H1 (cell line): ENCODE results near the gene INTS1.

Experiments
- MAFK ChIP-seq: IDR thresholded peaks from 2 replicates; pipeline ENCODE4 v1.6.1; 2012; ENCODE audit warnings: low read depth, mild to moderate bottlenecking, improper control_type of control experiment, low read length
- RXRA ChIP-seq: IDR thresholded peaks from 2 replicates; pipeline ENCODE4 v1.6.1; 2011; ENCODE audit warnings: low read depth, mild to moderate bottlenecking, low read length, moderate library complexity; ENCODE audit not compliant: insufficient read depth
- TAF1 ChIP-seq: IDR thresholded peaks from 2 replicates; pipeline ENCODE4 v1.6.1; 2011; ENCODE audit warnings: mild to moderate bottlenecking, low read depth, low read length
- TF ChIP-seq, protein P1 (sequence below), 3 experiments: IDR thresholded peaks; 1 replicate in 2 of 3; 2 replicates in 1 of 3; pipeline versions ENCODE4 v1.5.1 to v1.6.1; 2011; ENCODE audit warnings: low read length in 3 of 3, mild to moderate bottlenecking in 3 of 3, inconsistent platforms in 2 of 3, low read depth in 1 of 3, moderate library complexity in 1 of 3; ENCODE audit not compliant: insufficient read depth in 1 of 3; ENCODE audit errors: control extremely low read depth in 1 of 3

DNA sequence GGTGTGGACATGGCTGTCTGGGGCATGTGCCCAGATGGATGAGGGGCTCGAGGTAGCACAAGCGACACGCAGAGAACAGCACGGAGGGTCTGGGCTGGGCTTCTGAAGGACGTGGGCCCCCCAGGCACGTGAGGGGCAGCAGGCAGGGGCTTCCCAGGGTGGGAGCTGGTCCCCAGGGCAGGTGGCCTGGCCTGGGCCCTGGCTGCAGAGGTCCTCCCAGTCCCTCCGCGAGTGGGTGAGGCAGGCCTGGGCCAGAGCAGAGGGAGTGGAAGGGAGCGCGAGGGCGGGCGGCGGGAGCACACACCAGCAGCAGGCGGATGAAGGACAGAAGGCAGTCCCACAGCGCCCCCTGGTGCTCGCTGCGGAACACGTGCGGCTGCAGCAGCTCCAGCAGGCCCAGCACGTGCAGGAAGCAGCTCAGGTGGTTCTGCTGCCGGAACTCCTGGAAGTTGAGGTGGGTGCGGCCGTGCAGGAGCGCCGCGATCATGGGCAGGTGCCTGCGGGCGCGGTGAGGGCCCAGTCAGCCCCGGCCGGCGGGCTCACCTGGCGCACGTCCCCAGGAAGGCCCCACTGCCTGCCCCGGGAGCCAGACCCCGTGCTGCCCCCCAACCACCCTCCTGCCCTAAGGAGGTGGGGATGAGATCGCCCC is 30.2 kb downstream of the INTS1 start:
- no peak for TF ChIP-seq RXRA
- TF ChIP-seq, protein P1, sequence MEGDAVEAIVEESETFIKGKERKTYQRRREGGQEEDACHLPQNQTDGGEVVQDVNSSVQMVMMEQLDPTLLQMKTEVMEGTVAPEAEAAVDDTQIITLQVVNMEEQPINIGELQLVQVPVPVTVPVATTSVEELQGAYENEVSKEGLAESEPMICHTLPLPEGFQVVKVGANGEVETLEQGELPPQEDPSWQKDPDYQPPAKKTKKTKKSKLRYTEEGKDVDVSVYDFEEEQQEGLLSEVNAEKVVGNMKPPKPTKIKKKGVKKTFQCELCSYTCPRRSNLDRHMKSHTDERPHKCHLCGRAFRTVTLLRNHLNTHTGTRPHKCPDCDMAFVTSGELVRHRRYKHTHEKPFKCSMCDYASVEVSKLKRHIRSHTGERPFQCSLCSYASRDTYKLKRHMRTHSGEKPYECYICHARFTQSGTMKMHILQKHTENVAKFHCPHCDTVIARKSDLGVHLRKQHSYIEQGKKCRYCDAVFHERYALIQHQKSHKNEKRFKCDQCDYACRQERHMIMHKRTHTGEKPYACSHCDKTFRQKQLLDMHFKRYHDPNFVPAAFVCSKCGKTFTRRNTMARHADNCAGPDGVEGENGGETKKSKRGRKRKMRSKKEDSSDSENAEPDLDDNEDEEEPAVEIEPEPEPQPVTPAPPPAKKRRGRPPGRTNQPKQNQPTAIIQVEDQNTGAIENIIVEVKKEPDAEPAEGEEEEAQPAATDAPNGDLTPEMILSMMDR (IDR thresholded peaks at IDR 0.05; ENCODE audit: control extremely low read depth in 1 of 3, insufficient read depth in 1 of 3, low read depth in 1 of 3, low read length in 3 of 3) = peak in 2 of 3 experiments; percentile 85 to 99; a peak in 3 of 4 replicates
- no peak for TF ChIP-seq MAFK
- no peak for TF ChIP-seq TAF1
